Peyer's patch (tissue), 4 donors: ENCODE data around the gene GALC. TPM values are rescaled to one million over a fixed set of nuclear protein-coding genes. Genes with fewer than 3 reads are reported as not detected.

ENCODE experiments used
- DNase-seq, 3 donors: peaks; one replicate each; pipeline ENCODE4 v3.0.0-alpha.2; 2017 to 2019
- H3K27ac ChIP-seq, 4 donors: fragments of 200-600 bp; sonication (generic); one replicate each; pipeline ENCODE4 v1.5.1; 2016 to 2019
- H3K27me3 ChIP-seq, 2 donors: fragments of 200-600 bp; sonication (generic); one replicate each; pipeline ENCODE4 v1.5.1; 2019
- H3K36me3 ChIP-seq, 3 donors: fragments of 200-600 bp; sonication (generic); one replicate each; pipeline ENCODE4 v1.5.1; 2016 to 2019
- H3K4me1 ChIP-seq, 4 donors: fragments of 200-600 bp; sonication (generic); one replicate each; pipeline ENCODE4 v1.5.1; 2016 to 2019
- H3K4me3 ChIP-seq, 4 donors: fragments of 200-600 bp; sonication (generic); 1 replicate in 3 of 4; 2 replicates in 1 of 4; pipeline ENCODE4 v1.5.1; 2016 to 2019; ENCODE audit warnings: mild to moderate bottlenecking in 1 of 4
- H3K9me3 ChIP-seq, 4 donors: fragments of 200-600 bp; sonication (generic); one replicate each; pipeline ENCODE4 v1.5.1; 2016 to 2019; ENCODE audit warnings: mild to moderate bottlenecking in 1 of 4
- CTCF ChIP-seq, 6 experiments: fragments of 450-650 bp in 4 of 6; fragments of 200-600 bp in 2 of 6; sonication (generic) in 1 of 6; IDR thresholded peaks; one replicate each; pipeline ENCODE4 v1.5.1; 2017 to 2019; ENCODE audit warnings: antibody characterized with exemption in 6 of 6, mild to moderate bottlenecking in 3 of 6, moderate library complexity in 1 of 6
- POLR2A ChIP-seq, 2 donors: fragments of 450-650 bp; IDR thresholded peaks; one replicate each; pipeline ENCODE4 v1.5.1; 2017; ENCODE audit warnings: antibody characterized with exemption in 2 of 2, mild to moderate bottlenecking in 2 of 2, moderate library complexity in 2 of 2
- small RNA-seq, 2 donors: library from RNA; depleted of rRNA; stranded (forward); fragments of <200 nt; gene quantifications; one replicate each; pipeline ENCODE3, GENCODE V24; 2016
- total RNA-seq, 4 donors: library from RNA; depleted of rRNA; stranded (reverse); fragments of >200 nt; gene quantifications; one replicate each; pipeline ENCODE4 v1.1.0, GENCODE V29; 2016

Gene GALC
- total RNA-seq, 4 donors from 2014 or later: 8.3 to 47.6 (median 42.3) TPM

DNA sequence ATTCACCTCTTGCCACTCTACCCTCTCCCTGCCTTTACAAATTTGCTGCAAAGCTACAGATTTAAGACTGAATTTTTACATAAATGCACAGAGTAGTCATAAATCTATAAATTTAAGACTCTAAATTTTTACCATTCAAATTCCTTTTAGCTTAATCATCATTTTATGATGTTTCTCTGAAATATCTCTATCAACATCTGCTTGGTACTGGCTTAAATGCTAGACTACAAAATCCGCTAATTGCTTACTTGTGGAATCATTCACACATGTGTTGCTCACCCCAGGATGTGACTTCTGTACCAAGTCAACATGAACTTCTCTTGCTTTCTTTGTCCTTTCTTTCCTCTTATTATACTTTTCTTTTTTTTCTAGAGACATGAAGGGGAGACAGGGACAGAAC is 109.2 kb downstream of the GALC start:
- Histone ChIP-seq H3K4me1 (no peaks in the 10 kb centered on the region), H3K27me3 (no peaks in the 10 kb centered on the region), H3K27ac (no peak overlapping the region), H3K36me3 (no peaks in the 10 kb centered on the region), H3K4me3 (no peak overlapping the region), H3K9me3 (no peaks in the 10 kb centered on the region)
- TF ChIP-seq CTCF (IDR thresholded peaks at IDR 0.05) (no peak), POLR2A (IDR thresholded peaks at IDR 0.05) (no peak)
- no peak for DNase-seq

Small RNA genes lying within 50 kb of the gene (small RNA-seq; reads per million reads assigned to genes)
- gene RNU6-835P: 0 reads per million in 2 donors

Other genes starting within 250 kb of the GALC start
- gene GPR65, start 12.0 kb upstream of the GALC start, total RNA-seq: 1 to 10 TPM in 3 of 4 donors, under 1 TPM in 1; 0.76 to 1.7 (median 1.2) TPM